AG04450 (cell line): ENCODE measurements around the gene PDIA2. TPM values are rescaled to one million over a fixed set of nuclear protein-coding genes. Genes with fewer than 3 reads are reported as not detected.

Experiments
- CTCF ChIA-PET: fragments of 300-600, 350-600 bp; formaldehyde crosslinking; extraction: SDS; loops from one replicate; lab custom pipeline; 2022; ENCODE audit warnings: antibody characterized with exemption, inconsistent platforms; lab: Charles Lee
- POLR2A ChIA-PET: fragments of 350-600 bp; formaldehyde crosslinking; extraction: SDS; loops from one replicate; lab custom pipeline; 2021; ENCODE audit warnings: antibody characterized with exemption, inconsistent platforms; lab: Yijun Ruan, JAX
- DNase-seq: peaks from one replicate; pipeline ENCODE4 v3.0.0-alpha.2; 2011; ENCODE audit warnings: low read depth, low spot score
- H3K27ac ChIP-seq: one replicate; pipeline ENCODE4 v1.5.1; 2012; ENCODE audit warnings: low read depth, low read length, control low read depth
- H3K27me3 ChIP-seq: one replicate; pipeline ENCODE4 v1.6.0; 2012; ENCODE audit warnings: low read length; ENCODE audit not compliant: control insufficient read depth, insufficient read depth
- H3K4me3 ChIP-seq: 2 replicates; pipeline ENCODE4 v1.5.1; 2011; ENCODE audit warnings: mild to moderate bottlenecking, low read depth, low read length, control low read depth
- H3K9me3 ChIP-seq: 2 replicates; pipeline ENCODE4 v1.5.1; 2012; ENCODE audit warnings: low read length; ENCODE audit not compliant: control insufficient read depth, insufficient read depth
- polyA plus RNA-seq: library from polyadenylated mRNA; depleted of rRNA; stranded (reverse); fragments of >200 nt; gene quantifications from 2 replicates; pipeline ENCODE4 v1.2.3, GENCODE V29; 2011
- TF ChIP-seq, protein P1 (sequence below): IDR thresholded peaks from 2 replicates; pipeline ENCODE4 v1.5.1; 2011; ENCODE audit warnings: low read depth, low read length, control low read depth, inconsistent platforms

PDIA2 gene
- polyA plus RNA-seq, 1 experiment: 0.45 TPM

DNA sequence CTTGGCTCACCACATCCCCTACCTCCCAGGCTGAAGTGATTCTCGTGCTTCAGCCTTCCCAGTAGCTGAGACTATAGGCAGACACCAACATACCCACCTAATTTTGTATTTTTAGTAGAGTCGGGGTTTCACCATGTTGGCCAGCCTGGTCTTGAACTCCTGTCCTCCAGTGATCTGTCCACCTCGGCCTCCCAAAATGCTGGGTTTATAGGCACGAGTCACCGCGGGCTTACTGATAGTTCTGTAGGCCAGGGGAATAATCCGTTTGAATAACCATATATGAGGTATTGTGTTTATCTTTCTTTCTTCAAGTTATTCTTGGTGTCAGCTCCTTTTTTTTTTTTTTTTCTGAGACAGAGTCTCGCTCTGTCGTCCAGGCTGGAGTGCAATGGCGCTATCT lies 40.7 kb upstream of the PDIA2 start:
- Histone ChIP-seq H3K27ac (no peak overlapping the region), H3K27me3 (no peaks in the 10 kb centered on the region), H3K9me3 (no peaks in the 10 kb centered on the region), H3K4me3 (no peak overlapping the region)
- TF ChIP-seq, protein P1, sequence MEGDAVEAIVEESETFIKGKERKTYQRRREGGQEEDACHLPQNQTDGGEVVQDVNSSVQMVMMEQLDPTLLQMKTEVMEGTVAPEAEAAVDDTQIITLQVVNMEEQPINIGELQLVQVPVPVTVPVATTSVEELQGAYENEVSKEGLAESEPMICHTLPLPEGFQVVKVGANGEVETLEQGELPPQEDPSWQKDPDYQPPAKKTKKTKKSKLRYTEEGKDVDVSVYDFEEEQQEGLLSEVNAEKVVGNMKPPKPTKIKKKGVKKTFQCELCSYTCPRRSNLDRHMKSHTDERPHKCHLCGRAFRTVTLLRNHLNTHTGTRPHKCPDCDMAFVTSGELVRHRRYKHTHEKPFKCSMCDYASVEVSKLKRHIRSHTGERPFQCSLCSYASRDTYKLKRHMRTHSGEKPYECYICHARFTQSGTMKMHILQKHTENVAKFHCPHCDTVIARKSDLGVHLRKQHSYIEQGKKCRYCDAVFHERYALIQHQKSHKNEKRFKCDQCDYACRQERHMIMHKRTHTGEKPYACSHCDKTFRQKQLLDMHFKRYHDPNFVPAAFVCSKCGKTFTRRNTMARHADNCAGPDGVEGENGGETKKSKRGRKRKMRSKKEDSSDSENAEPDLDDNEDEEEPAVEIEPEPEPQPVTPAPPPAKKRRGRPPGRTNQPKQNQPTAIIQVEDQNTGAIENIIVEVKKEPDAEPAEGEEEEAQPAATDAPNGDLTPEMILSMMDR: no peak
- POLR2A ChIA-PET: no interaction called here
- CTCF ChIA-PET: interaction anchor here (0.7 kb wide), 1 partner anchor 363 kb away, joined by 5 read pairs; no protein-coding TSS in a partner anchor
- no peak for DNase-seq

- POLR2A ChIA-PET: no interaction called here
- no peak for DNase-seq
- CTCF ChIA-PET: interaction anchor here (1.1 kb wide), 1 partner anchor 110 kb away, joined by 3 read pairs; no protein-coding TSS in a partner anchor
- TF ChIP-seq, protein P1: no peak
- H3K9me3 ChIP-seq: no peaks in the 10 kb centered on the region
- no peak overlapping the region for H3K4me3 ChIP-seq
- H3K27me3 ChIP-seq: no peaks in the 10 kb centered on the region
- no peak overlapping the region for H3K27ac ChIP-seq
Observed at GRCh38 chr16:243348-243747, 39.6 kb upstream of the PDIA2 start.

- no peak for DNase-seq
- Histone ChIP-seq H3K9me3 (no peaks in the 10 kb centered on the region; the same call in 1 of the 2 replicates), H3K4me3 (no peak overlapping the region), H3K27ac (no peak overlapping the region), H3K27me3 (no peaks in the 10 kb centered on the region)
- CTCF ChIA-PET: no interaction called here
- POLR2A ChIA-PET: no interaction called here
- TF ChIP-seq, protein P1: no peak
Observed at GRCh38 chr16:245105-245504, 37.9 kb upstream of the PDIA2 start.

- CTCF ChIA-PET: no interaction called here
- Histone ChIP-seq H3K4me3 (no peak overlapping the region), H3K9me3 (no peaks in the 10 kb centered on the region; the same call in 1 of the 2 replicates), H3K27ac (no peak overlapping the region), H3K27me3 (no peaks in the 10 kb centered on the region)
- POLR2A ChIA-PET: no interaction called here
- TF ChIP-seq, protein P1: no peak
- no peak for DNase-seq
Observed at GRCh38 chr16:247027-247426, 35.9 kb upstream of the PDIA2 start.

DNA sequence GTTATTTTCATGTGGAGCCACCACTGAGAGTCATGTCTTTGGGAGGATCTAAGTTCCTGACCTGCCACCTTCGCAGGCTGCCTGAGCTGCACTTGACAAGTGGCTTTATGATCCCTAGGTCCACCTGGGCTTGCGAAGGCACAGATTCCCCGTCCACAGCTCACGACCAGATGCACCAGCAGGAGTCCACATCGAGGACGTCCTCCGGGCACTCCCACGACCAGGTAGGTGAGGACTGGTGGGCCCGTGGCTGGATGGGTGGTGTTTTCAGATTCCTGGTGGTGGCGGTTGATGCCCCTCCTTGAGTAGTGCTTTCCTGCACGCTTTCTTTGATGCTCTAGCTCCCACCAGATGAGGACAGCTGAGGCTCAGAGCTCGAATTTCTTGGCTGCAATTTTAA lies 33.5 kb upstream of the PDIA2 start:
- ChIA-PET CTCF (interaction anchor here (0.9 kb wide), 1 partner anchor 14 kb away, joined by 3 read pairs; the partner anchor contains the start of gene FAM234A), POLR2A (no interaction called here)
- DNase-seq: no peak
- H3K27me3 ChIP-seq: no peaks in the 10 kb centered on the region
- no peak overlapping the region for H3K27ac ChIP-seq
- H3K4me3 ChIP-seq: no peak overlapping the region
- TF ChIP-seq, protein P1: no peak
- H3K9me3 ChIP-seq: no peaks in the 10 kb centered on the region; the same call in 1 of the 2 replicates
